Neural cell (in vitro differentiated cells): ENCODE results near the gene PTCH2. TPM values are rescaled to one million over a fixed set of nuclear protein-coding genes. Genes with fewer than 3 reads are reported as not detected.
A peak's percentile ranks its signal among the peaks of the same experiment; 100 is the strongest.

Experiments
- H2AFZ ChIP-seq: fragments of 200-600, 300-800 bp; sonication (generic), shearing (Covaris generic); 2 replicates; pipeline ENCODE4 v1.6.0; 2014; ENCODE audit warnings: low read depth, mild to moderate bottlenecking, antibody characterized with exemption, low read length, moderate library complexity
- H3F3A ChIP-seq: fragments of 200-600 bp; shearing (Covaris generic); 2 replicates; pipeline ENCODE4 v1.6.1; 2016; ENCODE audit warnings: mild to moderate bottlenecking, moderate library complexity, mixed read lengths, antibody characterized with exemption, low read length; ENCODE audit not compliant: insufficient read depth, poor library complexity, severe bottlenecking
- H3K27ac ChIP-seq: fragments of 200-600, 300-800 bp; sonication (generic), shearing (Covaris generic); 2 replicates; pipeline ENCODE4 v1.5.1; 2014; ENCODE audit warnings: mild to moderate bottlenecking, low read length, moderate library complexity
- H3K27me3 ChIP-seq: fragments of 300-800, 200-600 bp; sonication (generic), shearing (Covaris generic); 2 replicates; pipeline ENCODE4 v1.6.0; 2014; ENCODE audit warnings: mild to moderate bottlenecking, low read depth, low read length, moderate library complexity; ENCODE audit not compliant: insufficient read depth
- H3K36me3 ChIP-seq: fragments of 300-800, 200-600 bp; sonication (generic), shearing (Covaris generic); 2 replicates; pipeline ENCODE4 v1.5.1; 2014; ENCODE audit warnings: mild to moderate bottlenecking, antibody characterized with exemption, low read length, moderate library complexity; ENCODE audit not compliant: insufficient read depth
- H3K4me2 ChIP-seq: fragments of 300-800, 200-600 bp; sonication (generic), shearing (Covaris generic); 2 replicates; pipeline ENCODE4 v1.6.0; 2014; ENCODE audit warnings: mild to moderate bottlenecking, low read length
- H3K4me3 ChIP-seq: fragments of 300-800, 200-600 bp; sonication (generic), shearing (Covaris generic); 2 replicates; pipeline ENCODE4 v1.5.1; 2014; ENCODE audit warnings: mild to moderate bottlenecking, low read length, moderate library complexity
- H3K79me2 ChIP-seq: fragments of 200-600 bp; shearing (Covaris generic); replicated peaks from 2 replicates; pipeline ENCODE4 v1.6.0; 2014; ENCODE audit warnings: mild to moderate bottlenecking, low read length, moderate library complexity; ENCODE audit not compliant: insufficient read depth
- H3K9ac ChIP-seq: fragments of 300-800, 200-600 bp; sonication (generic), shearing (Covaris generic); 2 replicates; pipeline ENCODE4 v1.6.1; 2016; ENCODE audit warnings: mild to moderate bottlenecking, low read length, mixed read lengths
- H3K9me2 ChIP-seq: fragments of 200-600 bp; shearing (Covaris generic); 2 replicates; pipeline ENCODE4 v1.6.1; 2016; ENCODE audit warnings: mild to moderate bottlenecking, low read length, mixed read lengths; ENCODE audit not compliant: insufficient read depth
- H3K9me3 ChIP-seq: fragments of 200-600, 300-800 bp; sonication (generic), shearing (Covaris generic); 2 replicates; pipeline ENCODE4 v1.6.1; 2016; ENCODE audit warnings: mild to moderate bottlenecking, mixed run types, low read length, moderate library complexity, mixed read lengths
- H4K20me1 ChIP-seq: fragments of 200-600 bp; shearing (Covaris generic); 2 replicates; pipeline ENCODE4 v1.6.1; 2016; ENCODE audit warnings: mild to moderate bottlenecking, mixed run types; ENCODE audit not compliant: insufficient read depth
- CTCF ChIP-seq: fragments of 450-650 bp; IDR thresholded peaks from 2 replicates; pipeline ENCODE4 v1.5.1; 2014; ENCODE audit warnings: antibody characterized with exemption, mild to moderate bottlenecking, moderate library complexity; ENCODE audit not compliant: poor library complexity, severe bottlenecking
- EP300 ChIP-seq: fragments of 450-650 bp; conservative IDR thresholded peaks from 2 replicates; pipeline ENCODE4 v1.6.1; 2014; ENCODE audit warnings: antibody characterized with exemption, mild to moderate bottlenecking, moderate library complexity; ENCODE audit not compliant: poor library complexity, severe bottlenecking
- POLR2AphosphoS5 ChIP-seq: IDR thresholded peaks from 2 replicates; pipeline ENCODE4 v1.6.1; 2012
- RAD21 ChIP-seq: fragments of 450-650 bp; conservative IDR thresholded peaks from 2 replicates; pipeline ENCODE4 v1.6.1; 2014; ENCODE audit warnings: antibody characterized with exemption, mild to moderate bottlenecking, moderate library complexity
- REST ChIP-seq: IDR thresholded peaks from 2 replicates; pipeline ENCODE4 v1.6.1; 2012; ENCODE audit warnings: borderline replicate concordance
- SMC3 ChIP-seq: fragments of 450-650 bp; conservative IDR thresholded peaks from 2 replicates; pipeline ENCODE4 v1.6.1; 2014; ENCODE audit warnings: antibody characterized with exemption, mild to moderate bottlenecking, moderate library complexity; ENCODE audit not compliant: poor library complexity
- TAF1 ChIP-seq: IDR thresholded peaks from 2 replicates; pipeline ENCODE4 v1.6.1; 2012; ENCODE audit warnings: low read depth
- polyA plus RNA-seq: library from polyadenylated mRNA; depleted of rRNA; stranded (reverse); fragments of >200 nt; gene quantifications from 2 replicates; pipeline ENCODE4 v1.2.3, GENCODE V29; 2014

The PTCH2 gene
- polyA plus RNA-seq, 1 donor from 2014 or later, result 1.3 TPM

GRCh38 chr1:44803062-44803311, 40.1 kb downstream of the PTCH2 start:
- H3K4me3 ChIP-seq, result peak overlapping the region; percentile 89
- H3K4me2 ChIP-seq, result no peak overlapping the region
- H4K20me1 ChIP-seq, result no peaks in the 10 kb centered on the region
- no peaks in the 10 kb centered on the region for H3K27me3 ChIP-seq
- H3K79me2 ChIP-seq, result no peaks in the 10 kb centered on the region
- no peaks in the 10 kb centered on the region for H3K9me2 ChIP-seq
- no peaks in the 10 kb centered on the region for H3K9me3 ChIP-seq
- H3K36me3 ChIP-seq, result no peaks in the 10 kb centered on the region
- H3K9ac ChIP-seq, result peak overlapping the region; percentile 68
- no peaks in the 10 kb centered on the region for H3F3A ChIP-seq
- TF ChIP-seq EP300, result no peak
- no peak overlapping the region for H2AFZ ChIP-seq
- no peak overlapping the region for H3K27ac ChIP-seq

GRCh38 chr1:44802306-44803061, 40.6 kb downstream of the PTCH2 start:
- H3F3A ChIP-seq, result no peaks in the 10 kb centered on the region
- TF ChIP-seq POLR2AphosphoS5 (peak; percentile 89), CTCF (no peak), EP300 (peak; percentile 71), SMC3 (no peak), REST (peak; percentile 31)
- no peaks in the 10 kb centered on the region for H3K9me3 ChIP-seq
- no peaks in the 10 kb centered on the region for H3K36me3 ChIP-seq
- H3K79me2 ChIP-seq, result no peaks in the 10 kb centered on the region
- peak overlapping the region; percentile 89 for H3K4me3 ChIP-seq
- H3K27ac ChIP-seq, result peak overlapping the region; percentile 39
- no peaks in the 10 kb centered on the region for H4K20me1 ChIP-seq
- H3K9me2 ChIP-seq, result no peaks in the 10 kb centered on the region
- peak overlapping the region; percentile 45 for H2AFZ ChIP-seq
- peak overlapping the region; percentile 68 for H3K9ac ChIP-seq
- H3K27me3 ChIP-seq, result no peaks in the 10 kb centered on the region
- peak overlapping the region; percentile 39 for H3K4me2 ChIP-seq

DNA sequence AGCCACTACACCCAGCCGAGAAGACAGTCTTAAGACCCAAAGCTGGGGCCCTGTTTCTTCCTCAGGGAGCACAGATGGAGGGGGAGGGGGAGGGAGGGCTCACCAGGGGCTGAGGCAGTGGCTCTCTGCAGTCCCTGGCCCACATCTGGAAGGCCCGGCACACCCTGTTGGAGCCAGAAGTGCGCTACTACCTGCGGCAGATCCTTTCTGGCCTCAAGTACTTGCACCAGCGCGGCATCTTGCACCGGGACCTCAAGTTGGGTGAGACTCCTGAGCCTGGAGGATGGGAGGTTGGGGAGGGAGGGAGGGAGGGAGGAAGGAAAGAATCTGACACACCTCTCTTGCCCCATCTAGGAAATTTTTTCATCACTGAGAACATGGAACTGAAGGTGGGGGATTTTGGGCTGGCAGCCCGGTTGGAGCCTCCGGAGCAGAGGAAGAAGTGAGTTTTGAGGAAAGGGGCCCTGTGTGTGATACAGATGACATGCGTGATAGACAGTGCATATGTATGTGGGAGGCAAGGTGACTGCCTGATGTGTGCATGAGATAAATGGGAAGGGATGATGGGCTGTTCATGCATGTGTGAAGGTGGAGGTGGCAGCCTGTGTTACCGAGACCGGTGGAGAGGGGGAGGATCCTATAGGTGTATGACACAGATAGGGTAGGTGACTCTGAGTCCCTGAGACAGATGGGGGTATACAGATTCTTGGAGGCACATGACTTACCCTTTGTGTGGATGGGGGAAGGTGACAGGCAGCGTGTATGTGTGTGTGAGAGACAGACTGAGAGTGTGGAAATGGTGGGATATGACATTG, 41.4 kb downstream of the PTCH2 start:
- Histone ChIP-seq H3K27me3 (no peaks in the 10 kb centered on the region), H3K4me3 (peak overlapping the region; percentile 89), H3K36me3 (no peaks in the 10 kb centered on the region), H3K79me2 (no peaks in the 10 kb centered on the region), H2AFZ (peak overlapping the region; percentile 45), H3K9me2 (no peaks in the 10 kb centered on the region), H3K4me2 (peak overlapping the region; percentile 39), H3F3A (no peaks in the 10 kb centered on the region), H3K9ac (peak overlapping the region; percentile 68), H3K9me3 (no peaks in the 10 kb centered on the region), H3K27ac (peak overlapping the region; percentile 39), H4K20me1 (no peaks in the 10 kb centered on the region)
- TF ChIP-seq RAD21 (no peak), REST (no peak), POLR2AphosphoS5 (no peak), TAF1 (no peak), SMC3 (no peak), CTCF (peak; percentile 11)
